Esophagus muscularis mucosa (tissue), 4 donors: ENCODE measurements around the gene NTHL1. TPM values are rescaled to one million over a fixed set of nuclear protein-coding genes. Genes with fewer than 3 reads are reported as not detected.
"Not testable (repeated sequence)": the region's sequence is repeated elsewhere in the genome, so short reads cannot be mapped to it uniquely, and the experiment has no call there.

Source experiments
- DNase-seq: peaks from one replicate; pipeline ENCODE4 v3.0.0-alpha.2; 2017; ENCODE audit errors: extremely low spot score
- H3K27ac ChIP-seq, 4 donors: fragments of 200-600 bp; sonication (generic); replicated peaks in 1 of 4; 1 replicate in 3 of 4; 2 replicates in 1 of 4; pipeline ENCODE4 v1.5.1; 2016 to 2019; ENCODE audit warnings: mild to moderate bottlenecking in 1 of 4
- H3K27me3 ChIP-seq, 4 donors: fragments of 200-600 bp; sonication (generic); one replicate each; pipeline versions ENCODE4 v1.5.1 to v1.6.0; 2016 to 2019
- H3K36me3 ChIP-seq, 4 donors: fragments of 200-600 bp; sonication (generic); one replicate each; pipeline ENCODE4 v1.5.1; 2016 to 2019
- H3K4me1 ChIP-seq, 4 donors: fragments of 200-600 bp; sonication (generic); one replicate each; pipeline ENCODE4 v1.5.1; 2016 to 2019
- H3K4me3 ChIP-seq, 4 donors: fragments of 200-600 bp; sonication (generic); 1 replicate in 2 of 4; 2 replicates in 2 of 4; pipeline ENCODE4 v1.5.1; 2016 to 2019; ENCODE audit warnings: mild to moderate bottlenecking in 4 of 4, moderate library complexity in 1 of 4
- H3K9me3 ChIP-seq, 4 donors: fragments of 200-600 bp; sonication (generic); 1 replicate in 3 of 4; 2 replicates in 1 of 4; pipeline ENCODE4 v1.5.1; 2016 to 2019
- CTCF ChIP-seq, 3 experiments: fragments of 200-600 bp in 2 of 3; fragments of 450-650 bp in 1 of 3; sonication (generic) in 2 of 3; IDR thresholded peaks; one replicate each; pipeline ENCODE4 v1.5.1; 2017 to 2019; ENCODE audit warnings: antibody characterized with exemption in 3 of 3, mild to moderate bottlenecking in 2 of 3, moderate library complexity in 1 of 3
- EP300 ChIP-seq: sonication (generic); formaldehyde crosslinking; IDR thresholded peaks from one replicate; pipeline ENCODE4 v1.6.1; 2017; ENCODE audit warnings: antibody characterized with exemption
- POLR2A ChIP-seq: fragments of 450-650 bp; IDR thresholded peaks from one replicate; pipeline ENCODE4 v1.6.1; 2017; ENCODE audit warnings: antibody characterized with exemption, moderate library complexity, mild to moderate bottlenecking, low read depth
- POLR2AphosphoS5 ChIP-seq, 2 donors: sonication (generic); formaldehyde crosslinking; IDR thresholded peaks; one replicate each; pipeline ENCODE4 v1.6.1; 2017; ENCODE audit warnings: antibody characterized with exemption in 2 of 2
- WGBS: methylation state at CpG from one replicate; pipeline ENCODE4 v1.1.5; 2018; 5-methylcytosine and 5-hydroxymethylcytosine counted together
- intact Hi-C: fragments of 100-400 bp; cut with DNase I; formaldehyde crosslinking; loops from one replicate; pipeline ENCODE4 v1.15.1; 2023
- total RNA-seq, 4 donors: library from RNA; depleted of rRNA; stranded (reverse); fragments of >200 nt; gene quantifications; one replicate each; pipeline versions ENCODE4 v1.1.0 to v1.2.1, GENCODE V29; 2016

Gene NTHL1
- total RNA-seq, 4 donors from 2014 or later: 11.8 to 25.2 (median 18.9) TPM

GRCh38 chr16:2035431-2036199 lies 12.0 kb downstream of the NTHL1 start:
- WGBS: no CpG with 5 or more reads among the region's 34 CpGs
- Histone ChIP-seq H3K4me3 (peak overlapping the region; percentile 31 to 51 (median 38)), H3K4me1 (peaks cover 72 to 88% (median 86%) of the 10 kb centered on the region in 4 donors), H3K27ac (peak overlapping the region; percentile 83 to 92 (median 86)), H3K9me3 (no peaks in the 10 kb centered on the region), H3K36me3 (peaks cover 0 to 72% (median 20%) of the 10 kb centered on the region in 4 donors), H3K27me3 (no peaks in the 10 kb centered on the region)
- intact Hi-C loops: no loop called here
- TF ChIP-seq POLR2AphosphoS5 (IDR thresholded peaks at IDR 0.05): no peak
- no peak for TF ChIP-seq POLR2A
- TF ChIP-seq CTCF (IDR thresholded peaks at IDR 0.05): no peak
- DNase-seq: no peak

- WGBS: 76% methylated on average over 11 of the region's 17 CpGs
- peak overlapping the region; percentile 31 to 51 (median 38) for H3K4me3 ChIP-seq
- H3K27ac ChIP-seq: peak overlapping the region; percentile 83 to 92 (median 86)
- H3K9me3 ChIP-seq: no peaks in the 10 kb centered on the region
- peaks cover 0 to 80% (median 26%) of the 10 kb centered on the region in 4 donors for H3K36me3 ChIP-seq
- H3K4me1 ChIP-seq: peaks cover 65 to 88% (median 84%) of the 10 kb centered on the region in 4 donors
- DNase-seq: no peak
- TF ChIP-seq POLR2AphosphoS5 (IDR thresholded peaks at IDR 0.05) (no peak), EP300 (no peak), POLR2A (no peak), CTCF (IDR thresholded peaks at IDR 0.05) (no peak)
- intact Hi-C loops: no loop called here
- no peaks in the 10 kb centered on the region for H3K27me3 ChIP-seq
These were observed 12.8 kb downstream of the NTHL1 start for GRCh38 chr16:2034696-2035430.

- H3K27me3 ChIP-seq, intact Hi-C loops, DNase-seq, H3K9me3 ChIP-seq: not testable (repeated sequence)
- H3K4me3 ChIP-seq: peak overlapping the region; percentile 40 to 54 (median 46)
- peak overlapping the region; percentile 83 to 92 (median 86) for H3K27ac ChIP-seq
- H3K4me1 ChIP-seq: peaks cover 60 to 88% (median 84%) of the 10 kb centered on the region in 4 donors
- WGBS: 27% methylated on average over 5 of the region's 32 CpGs
- peaks cover 0 to 78% (median 32%) of the 10 kb centered on the region in 4 donors for H3K36me3 ChIP-seq
These were observed 13.5 kb downstream of the NTHL1 start for GRCh38 chr16:2033909-2034695.

- WGBS: 0% methylated on average over 11 of the region's 37 CpGs
- peaks cover 0 to 70% (median 33%) of the 10 kb centered on the region in 4 donors for H3K36me3 ChIP-seq
- H3K27me3 ChIP-seq: no peaks in the 10 kb centered on the region
- intact Hi-C loops: no loop called here
- no peak for TF ChIP-seq EP300
- TF ChIP-seq POLR2AphosphoS5 (IDR thresholded peaks at IDR 0.05): peak; percentile 50 to 69
- H3K27ac ChIP-seq: peak overlapping the region; percentile 83 to 92 (median 86)
- no peak for DNase-seq
- H3K4me1 ChIP-seq: peaks cover 54 to 88% (median 84%) of the 10 kb centered on the region in 4 donors
- no peaks in the 10 kb centered on the region for H3K9me3 ChIP-seq
- peak overlapping the region; percentile 40 to 54 (median 46) for H3K4me3 ChIP-seq
These were observed 14.4 kb downstream of the NTHL1 start for GRCh38 chr16:2033057-2033908.
